Body of pancreas (tissue), 4 donors: ENCODE data around the gene GRIK4.

Experiments
- CTCF ChIP-seq, 7 experiments: fragments of 450-650 bp in 4 of 7; fragments of 200-600 bp in 3 of 7; sonication (generic) in 3 of 7; IDR thresholded peaks; one replicate each; pipeline ENCODE4 v1.5.1; 2016 to 2019; ENCODE audit warnings: antibody characterized with exemption in 7 of 7
- POLR2A ChIP-seq, 3 donors: fragments of 450-650 bp; IDR thresholded peaks; one replicate each; pipeline ENCODE4 v1.6.1; 2016; ENCODE audit warnings: antibody characterized with exemption in 3 of 3, mild to moderate bottlenecking in 2 of 3

DNA sequence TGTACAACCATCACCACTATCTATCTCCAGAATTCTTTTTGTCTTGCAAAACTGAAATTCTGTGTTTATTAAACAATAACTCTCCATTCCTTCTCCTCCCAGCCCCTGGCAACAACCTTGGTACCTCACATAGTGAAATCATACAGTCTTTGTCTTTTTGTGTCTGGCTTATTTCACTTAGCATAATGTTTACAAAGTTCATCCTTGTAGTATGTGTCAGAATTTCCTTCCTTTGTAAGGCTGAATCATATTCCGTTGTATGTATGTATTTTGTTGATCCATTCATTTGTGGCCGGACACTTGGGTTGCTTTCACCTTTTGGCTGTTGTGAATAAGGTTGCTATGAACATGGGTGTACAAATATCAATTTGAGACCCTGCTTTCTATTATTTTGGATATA lies 268.7 kb downstream of the GRIK4 start:
- TF ChIP-seq POLR2A (IDR thresholded peaks at IDR 0.05) = no peak
- no peak for TF ChIP-seq CTCF (IDR thresholded peaks at IDR 0.05)
